GM23338 (cell line): Measurements from ENCODE around the gene PEDS1. TPM values are rescaled to one million over a fixed set of nuclear protein-coding genes. Genes with fewer than 3 reads are reported as not detected.

ENCODE experiments used
- ATAC-seq: fragments of 200-7000 bp; cut with Tn5 transposase; 3 replicates; pipeline ENCODE4 v1.9.1; 2020
- DNase-seq: peaks from one replicate; pipeline ENCODE4 v3.0.0-alpha.2; 2015; ENCODE audit warnings: low spot score
- H2AFZ ChIP-seq: fragments of 200-600 bp; sonication (generic); 2 replicates; pipeline ENCODE4 v1.8.0; 2016; ENCODE audit warnings: antibody characterized with exemption, mild to moderate bottlenecking, moderate library complexity
- H3F3A ChIP-seq: fragments of 200-600 bp; sonication (generic); replicated peaks from 2 replicates; pipeline ENCODE4 v1.8.0; 2017; ENCODE audit warnings: antibody characterized with exemption, mixed run types, low read depth
- H3K27ac ChIP-seq: fragments of 200-600 bp; sonication (generic); 2 replicates; pipeline ENCODE4 v1.6.1; 2016; ENCODE audit warnings: low read depth
- H3K27me3 ChIP-seq: fragments of 200-600 bp; sonication (generic); 2 replicates; pipeline ENCODE4 v1.8.0; 2016; ENCODE audit warnings: mild to moderate bottlenecking, mixed run types, moderate library complexity; ENCODE audit not compliant: insufficient read depth
- H3K36me3 ChIP-seq: fragments of 200-600 bp; sonication (generic); 2 replicates; pipeline ENCODE4 v1.8.0; 2016; ENCODE audit warnings: mild to moderate bottlenecking; ENCODE audit not compliant: insufficient read depth
- H3K4me1 ChIP-seq: fragments of 200-600 bp; sonication (generic); 2 replicates; pipeline ENCODE4 v1.8.0; 2016; ENCODE audit warnings: mild to moderate bottlenecking, moderate library complexity; ENCODE audit not compliant: insufficient read depth
- H3K4me2 ChIP-seq: fragments of 200-600 bp; sonication (generic); 2 replicates; pipeline ENCODE4 v1.7.1; 2017; ENCODE audit warnings: mixed run types
- H3K4me3 ChIP-seq: fragments of 200-600 bp; sonication (generic); 2 replicates; pipeline ENCODE4 v1.6.1; 2016; ENCODE audit warnings: mixed run types
- H3K79me2 ChIP-seq: fragments of 200-600 bp; sonication (generic); replicated peaks from 2 replicates; pipeline ENCODE4 v1.8.0; 2017; ENCODE audit warnings: mild to moderate bottlenecking; ENCODE audit not compliant: insufficient read depth
- H3K9me2 ChIP-seq: fragments of 200-600 bp; sonication (generic); 2 replicates; pipeline ENCODE4 v1.8.0; 2017; ENCODE audit not compliant: insufficient read depth
- H4K20me1 ChIP-seq: fragments of 200-600 bp; sonication (generic); replicated peaks from 2 replicates; pipeline ENCODE4 v1.8.0; 2017; ENCODE audit warnings: mild to moderate bottlenecking; ENCODE audit not compliant: insufficient read depth
- H3K27ac Mint-ChIP-seq: 2 replicates; pipeline ENCODE4 v1.8.0; 2020; ENCODE audit warnings: inconsistent platforms, mild to moderate bottlenecking, moderate library complexity, mixed read lengths
- H3K27me3 Mint-ChIP-seq: 3 replicates; pipeline ENCODE4 v1.8.0; 2022; ENCODE audit warnings: low read depth, mild to moderate bottlenecking, moderate library complexity, mixed read lengths, inconsistent platforms; ENCODE audit not compliant: insufficient read depth, poor library complexity
- H3K36me3 Mint-ChIP-seq: 3 replicates; pipeline ENCODE4 v1.8.0; 2021; ENCODE audit warnings: low read depth, mild to moderate bottlenecking, inconsistent platforms, moderate library complexity, mixed read lengths
- H3K4me1 Mint-ChIP-seq: 3 replicates; pipeline ENCODE4 v1.8.0; 2020; ENCODE audit warnings: mild to moderate bottlenecking, inconsistent platforms, mixed read lengths
- H3K4me3 Mint-ChIP-seq: 3 replicates; pipeline ENCODE4 v1.8.0; 2021; ENCODE audit warnings: moderate library complexity, mild to moderate bottlenecking, inconsistent platforms, mixed read lengths
- H3K9me3 Mint-ChIP-seq: 3 replicates; pipeline ENCODE4 v1.8.0; 2020; ENCODE audit warnings: moderate library complexity, mild to moderate bottlenecking, inconsistent platforms, mixed read lengths
- CTCF ChIP-seq, 2 experiments: fragments of 200-600 bp in 1 of 2; sonication (generic) in 1 of 2; conservative IDR thresholded peaks; 2 replicates each; pipeline versions ENCODE4 v1.5.1 to v1.6.1; 2016 to 2017; ENCODE audit warnings: antibody characterized with exemption in 2 of 2, low read depth in 2 of 2, mild to moderate bottlenecking in 2 of 2, moderate library complexity in 1 of 2
- ETS1 ChIP-seq: IDR thresholded peaks from 2 replicates; pipeline ENCODE4 v1.6.1; 2016; ENCODE audit warnings: antibody characterized with exemption
- EZH2 ChIP-seq: fragments of 200-600 bp; sonication (generic); IDR thresholded peaks from one replicate; pipeline ENCODE4 v1.8.0; 2017; ENCODE audit warnings: antibody characterized with exemption, mild to moderate bottlenecking, low read depth; ENCODE audit not compliant: unreplicated experiment
- EZH2phosphoT487 ChIP-seq: fragments of 200-600 bp; sonication (generic); IDR thresholded peaks from one replicate; pipeline ENCODE4 v1.8.1; 2018; ENCODE audit warnings: antibody characterized with exemption; ENCODE audit not compliant: unreplicated experiment
- NANOG ChIP-seq: IDR thresholded peaks from 2 replicates; pipeline ENCODE4 v1.6.1; 2016; ENCODE audit warnings: antibody characterized with exemption, borderline replicate concordance
- REST ChIP-seq: IDR thresholded peaks from one replicate; pipeline ENCODE4 v1.6.1; 2018; ENCODE audit warnings: antibody characterized with exemption; ENCODE audit not compliant: unreplicated experiment
- STAT1 ChIP-seq: IDR thresholded peaks from one replicate; pipeline ENCODE4 v1.6.1; 2016; ENCODE audit warnings: antibody characterized with exemption; ENCODE audit not compliant: unreplicated experiment
- ZNF114 ChIP-seq: fragments of 250-450 bp; sonication (Bioruptor Pico); IDR thresholded peaks from 2 replicates; pipeline ENCODE4 v1.5.0; 2020; ENCODE audit warnings: mild to moderate bottlenecking, moderate library complexity
- polyA plus RNA-seq: library from polyadenylated mRNA; unstranded; fragments of >200 nt; fragmentation: Nextera tagmentation; extraction: Ambion mirVana; gene quantifications from 2 replicates; pipeline ENCODE4 v1.2.1, GENCODE V29; 2016
- total RNA-seq: library from RNA; depleted of rRNA; stranded (reverse); fragments of >200 nt; shearing (Covaris generic); gene quantifications from 2 replicates; pipeline ENCODE4 v1.2.3, GENCODE V29; 2014

Gene PEDS1
- total and polyA plus RNA-seq, 2 experiments from 2014 or later: 34.5 to 43.6 TPM

- Mint-ChIP-seq H3K9me3 (no peaks in the 10 kb centered on the region), H3K27ac (no peak overlapping the region), H3K36me3 (peaks cover 44% of the 10 kb centered on the region), H3K27me3 (peaks cover 11% of the 10 kb centered on the region), H3K4me1 (peaks cover 54% of the 10 kb centered on the region), H3K4me3 (no peak overlapping the region)
- Histone ChIP-seq H3K36me3 (peaks cover 5% of the 10 kb centered on the region; the same call in 1 of the 2 replicates), H3F3A (peaks cover 11% of the 10 kb centered on the region; the same call in 1 of the 2 replicates), H3K27ac (no peak overlapping the region), H3K4me3 (no peak overlapping the region), H3K79me2 (peaks cover 46% of the 10 kb centered on the region), H3K4me1 (peaks cover 30% of the 10 kb centered on the region), H3K9me2 (no peaks in the 10 kb centered on the region), H3K4me2 (no peak overlapping the region), H2AFZ (no peak overlapping the region), H3K27me3 (no peaks in the 10 kb centered on the region), H4K20me1 (peaks cover 15% of the 10 kb centered on the region)
- TF ChIP-seq STAT1: no peak
- no peak for TF ChIP-seq NANOG
- TF ChIP-seq ZNF114 (CRISPR knock-in tag): no peak
- TF ChIP-seq EZH2phosphoT487: no peak
- ATAC-seq (no peak), DNase-seq (no peak)
Observed at GRCh38 chr20:50145566-50145965, 8.0 kb downstream of the PEDS1 start.

GRCh38 chr20:50144362-50144761 lies 9.2 kb downstream of the PEDS1 start:
- H3K4me1 ChIP-seq: peaks cover 27% of the 10 kb centered on the region
- peak overlapping the region; percentile 65; the same call in 1 of the 2 replicates for H3K27ac Mint-ChIP-seq
- no peaks in the 10 kb centered on the region for H3K9me2 ChIP-seq
- H3F3A ChIP-seq: peaks cover 11% of the 10 kb centered on the region; the same call in 1 of the 2 replicates
- H3K4me3 ChIP-seq: no peak overlapping the region
- peaks cover 13% of the 10 kb centered on the region for H4K20me1 ChIP-seq
- 0 out of 2 replicates have a peak overlapping the region, but pooled peaks have one; percentile 26 for H3K27ac ChIP-seq
- peaks cover 54% of the 10 kb centered on the region for H3K4me1 Mint-ChIP-seq
- ATAC-seq (no peak), DNase-seq (no peak)
- H2AFZ ChIP-seq: no peak overlapping the region
- peaks cover 54% of the 10 kb centered on the region for H3K36me3 Mint-ChIP-seq
- no peaks in the 10 kb centered on the region for H3K9me3 Mint-ChIP-seq
- no peak overlapping the region for H3K4me3 Mint-ChIP-seq
- peaks cover 10% of the 10 kb centered on the region for H3K27me3 Mint-ChIP-seq
- H3K27me3 ChIP-seq: no peaks in the 10 kb centered on the region
- peaks cover 37% of the 10 kb centered on the region for H3K79me2 ChIP-seq
- peaks cover 5% of the 10 kb centered on the region; the same call in 1 of the 2 replicates for H3K36me3 ChIP-seq
- no peak overlapping the region for H3K4me2 ChIP-seq
- TF ChIP-seq STAT1: no peak
- TF ChIP-seq REST: no peak
- no peak for TF ChIP-seq EZH2
- TF ChIP-seq ETS1: no peak
- no peak for TF ChIP-seq EZH2phosphoT487
- no peak for TF ChIP-seq CTCF (conservative IDR thresholded peaks at IDR 0.05; ENCODE audit: low read depth in 2 of 2)
- no peak for TF ChIP-seq NANOG
